ENCODE measurements around the gene ABI3BP. TPM values are rescaled to one million over a fixed set of nuclear protein-coding genes. Genes with fewer than 3 reads are reported as not detected.

The ABI3BP gene
- total RNA-seq, 1 experiment from 2014 or later: 0.28 TPM

GRCh38 chr3:100766069-100766468 is 227.2 kb downstream of the ABI3BP start:
- no peak overlapping the region for H3K18ac ChIP-seq (ENCODE audit: insufficient read length, low read depth, low read length)
- Mint-ChIP-seq H3K27me3 (ENCODE audit: low read depth) (no peaks in the 10 kb centered on the region), H3K27ac (no peak overlapping the region), H3K36me3 (ENCODE audit: insufficient read depth in 1 of 3, low read depth in 3 of 3) (no peaks in the 10 kb centered on the region; a peak in 1 of 7 replicates), H3K4me1 (peaks cover 31 to 34% of the 10 kb centered on the region in 2 experiments), H3K4me3 (no peak overlapping the region), H3K9me3 (no peaks in the 10 kb centered on the region)
- H3T11ph ChIP-seq (ENCODE audit: low read length): no peak overlapping the region
- no peak overlapping the region for H2BK15ac ChIP-seq (ENCODE audit: low read depth, low read length)
- H3K23ac ChIP-seq (ENCODE audit: insufficient read length, low read depth, low read length): no peak overlapping the region
- DNase-seq: no peak
- no peak overlapping the region for H2BK12ac ChIP-seq (ENCODE audit: insufficient read length, low read depth, low read length)
- H4K20me1 ChIP-seq (ENCODE audit: control insufficient read depth, insufficient read depth, insufficient read length): no peaks in the 10 kb centered on the region
- no peaks in the 10 kb centered on the region; the same call in 1 of the 2 replicates for H3K79me2 ChIP-seq (ENCODE audit: insufficient read depth, low read length)
- no peak overlapping the region for H3K27ac ChIP-seq (ENCODE audit: insufficient read length, low read depth, low read length)
- no peak overlapping the region for H3K14ac ChIP-seq (ENCODE audit: insufficient read depth, low read length)
- H3K56ac ChIP-seq (ENCODE audit: insufficient read length, low read depth, low read length): no peak overlapping the region
- no peak overlapping the region for H4K91ac ChIP-seq (ENCODE audit: insufficient read length, low read depth, low read length)
- H2BK5ac ChIP-seq (ENCODE audit: insufficient read length, low read length): no peak overlapping the region
- no peak overlapping the region for H3K4ac ChIP-seq (ENCODE audit: low read depth, low read length)
- H3K79me1 ChIP-seq (ENCODE audit: insufficient read depth, low read depth, low read length, poor library complexity, severe bottlenecking): no peaks in the 10 kb centered on the region
- no peaks in the 10 kb centered on the region for H3K27me3 ChIP-seq (ENCODE audit: insufficient read depth, low read length)
- H4K8ac ChIP-seq (replicated peaks; ENCODE audit: insufficient read length, low read depth, low read length): no peak overlapping the region
- no peak overlapping the region for H2BK20ac ChIP-seq (ENCODE audit: low read depth, low read length, poor library complexity, severe bottlenecking)
- no CpG with 5 or more reads among the region's 2 CpGs for WGBS (ENCODE audit: extremely low coverage, insufficient read length, low lambda C conversion rate)
- TF ChIP-seq CTCF (conservative IDR thresholded peaks at IDR 0.05): no peak
- no peak overlapping the region for H2AK5ac ChIP-seq (ENCODE audit: insufficient read length, low read length)
- no peak overlapping the region for H2BK120ac ChIP-seq (ENCODE audit: low read depth, low read length, poor library complexity, severe bottlenecking)
- no peak overlapping the region for H2AFZ ChIP-seq (ENCODE audit: low read length)
- no peak overlapping the region for H4K5ac ChIP-seq (ENCODE audit: insufficient read length, low read depth, low read length)
- H3K9me3 ChIP-seq (ENCODE audit: control insufficient read depth, low read depth, low read length): no peaks in the 10 kb centered on the region
- H3K4me2 ChIP-seq (ENCODE audit: insufficient read depth, insufficient read length, low read length): no peak overlapping the region
- no peak overlapping the region for H3K9ac ChIP-seq (ENCODE audit: extremely low read depth, insufficient read length, low read length)
- peaks cover 6% of the 10 kb centered on the region; the same call in 1 of the 2 replicates for H3K4me1 ChIP-seq (ENCODE audit: insufficient read depth, low read length)
- H3K23me2 ChIP-seq (ENCODE audit: insufficient read length, low read depth, low read length, poor library complexity, severe bottlenecking): no peaks in the 10 kb centered on the region

All from H9 (cell line).